HepG2 (cell line): Measurements from ENCODE around the gene SKIDA1. TPM values are rescaled to one million over a fixed set of nuclear protein-coding genes. Genes with fewer than 3 reads are reported as not detected.

Source experiments
- ATAD3A ChIP-seq: sonication (generic); formaldehyde crosslinking; IDR thresholded peaks from 2 replicates; pipeline ENCODE4 v1.4.0; 2020; ENCODE audit warnings: missing genetic modification reagents
- BRD4 ChIP-seq: sonication (generic); formaldehyde crosslinking; IDR thresholded peaks from 2 replicates; pipeline ENCODE4 v1.4.0; 2020; ENCODE audit warnings: missing genetic modification reagents
- CEBPB ChIP-seq: IDR thresholded peaks from 2 replicates; pipeline ENCODE4 v1.6.1; 2011; ENCODE audit warnings: low read depth, low read length, improper control_type of control experiment, borderline replicate concordance
- EHMT2 ChIP-seq: fragments of 200-600 bp; sonication (generic); IDR thresholded peaks from 2 replicates; pipeline ENCODE4 v1.7.0; 2017; ENCODE audit warnings: antibody characterized with exemption, low read depth, low read length, borderline replicate concordance
- GFI1 ChIP-seq: sonication (generic); formaldehyde crosslinking; IDR thresholded peaks from 2 replicates; pipeline ENCODE4 v1.5.0; 2020; ENCODE audit warnings: missing genetic modification reagents, mild to moderate bottlenecking, borderline replicate concordance
- HOXA5 ChIP-seq: sonication (generic); formaldehyde crosslinking; IDR thresholded peaks from 2 replicates; pipeline ENCODE4 v1.4.0; 2020; ENCODE audit warnings: missing genetic modification reagents
- RAD51 ChIP-seq: fragments of 450-650 bp; IDR thresholded peaks from 2 replicates; pipeline ENCODE4 v1.6.1; 2016; ENCODE audit warnings: borderline replicate concordance
- RBM39 ChIP-seq: fragments of 200-400 bp; formaldehyde crosslinking; IDR thresholded peaks from one replicate; pipeline ENCODE4 v1.6.1; 2018; ENCODE audit warnings: antibody characterized with exemption, mild to moderate bottlenecking, low read depth, low read length; ENCODE audit not compliant: poor library complexity, severe bottlenecking
- REPIN1 ChIP-seq: sonication (generic); formaldehyde crosslinking; IDR thresholded peaks from 2 replicates; pipeline ENCODE4 v1.8.0; 2022; ENCODE audit warnings: missing genetic modification reagents, low read depth, mild to moderate bottlenecking, borderline replicate concordance
- SOX6 ChIP-seq, 2 experiments: fragments of 450-650 bp in 1 of 2; sonication (generic) in 1 of 2; formaldehyde crosslinking in 1 of 2; IDR thresholded peaks; 2 replicates each; pipeline versions ENCODE4 v1.4.0 to v1.6.1; 2017 to 2020; ENCODE audit warnings: antibody characterized with exemption in 1 of 2, mild to moderate bottlenecking in 1 of 2, missing genetic modification reagents in 1 of 2
- SSRP1 ChIP-seq: IDR thresholded peaks from 2 replicates; pipeline ENCODE4 v1.6.1; 2016; ENCODE audit warnings: control low read depth
- ZNF678 ChIP-seq: sonication (generic); formaldehyde crosslinking; IDR thresholded peaks from 2 replicates; pipeline ENCODE4 v1.4.0; 2020; ENCODE audit warnings: mild to moderate bottlenecking, missing genetic modification reagents
- ZNF746 ChIP-seq: sonication (generic); formaldehyde crosslinking; IDR thresholded peaks from 2 replicates; pipeline ENCODE4 v1.8.0; 2022; ENCODE audit warnings: mild to moderate bottlenecking, missing genetic modification reagents
- ZNF773 ChIP-seq: sonication (generic); formaldehyde crosslinking; IDR thresholded peaks from 2 replicates; pipeline ENCODE4 v1.4.0; 2020; ENCODE audit warnings: missing genetic modification reagents, borderline replicate concordance
- polyA plus RNA-seq, 8 experiments: library from polyadenylated mRNA; depleted of rRNA in 3 of 8; stranded (reverse) in 7 of 8; unstranded in 1 of 8; fragments of >200 nt; fragmentation: Illumina TruSeq in 4 of 8; extraction: Trizol in 4 of 8; gene quantifications; 2 replicates each; pipeline versions ENCODE4 v1.2.1 to v1.2.3, GENCODE V29; 2011 to 2016; ENCODE audit warnings: low read depth in 4 of 8, missing spikeins in 1 of 8, mixed read lengths in 1 of 8; ENCODE audit not compliant: insufficient read depth in 1 of 8
- total RNA-seq, 5 experiments: library from RNA; depleted of rRNA; stranded (reverse); fragments of >200 nt; fragmentation: Illumina TruSeq; extraction: Trizol; gene quantifications; 2 replicates each; pipeline ENCODE4 v1.2.3, GENCODE V29; 2016; ENCODE audit warnings: low read depth in 1 of 5
- TF ChIP-seq, protein P1 (sequence below), 2 experiments: fragments of 450-650 bp in 1 of 2; sonication (generic) in 1 of 2; formaldehyde crosslinking; IDR thresholded peaks; 2 replicates each; pipeline versions ENCODE4 v1.5.0 to v1.8.0; 2020 to 2022; ENCODE audit warnings: mild to moderate bottlenecking in 1 of 2, missing genetic modification reagents in 1 of 2
- TF ChIP-seq, protein P2 (sequence below): sonication (generic); formaldehyde crosslinking; IDR thresholded peaks from 2 replicates; pipeline ENCODE4 v1.8.0; 2022; ENCODE audit warnings: missing genetic modification reagents, mild to moderate bottlenecking, inconsistent platforms, borderline replicate concordance
- TF ChIP-seq, protein P3 (sequence below): sonication (generic); formaldehyde crosslinking; IDR thresholded peaks from 2 replicates; pipeline ENCODE4 v1.4.0; 2020; ENCODE audit warnings: missing genetic modification reagents, mild to moderate bottlenecking, borderline replicate concordance
- TF ChIP-seq, protein P4 (sequence below): sonication (generic); formaldehyde crosslinking; conservative IDR thresholded peaks from 2 replicates; pipeline ENCODE4 v1.4.0; 2020; ENCODE audit warnings: missing genetic modification reagents

The SKIDA1 gene
- total and polyA plus RNA-seq, 2 of the 13 experiments (the other 11 are each of a cell fraction or from before 2014, with no cell fraction given) = 0.73 to 1.5 TPM

DNA sequence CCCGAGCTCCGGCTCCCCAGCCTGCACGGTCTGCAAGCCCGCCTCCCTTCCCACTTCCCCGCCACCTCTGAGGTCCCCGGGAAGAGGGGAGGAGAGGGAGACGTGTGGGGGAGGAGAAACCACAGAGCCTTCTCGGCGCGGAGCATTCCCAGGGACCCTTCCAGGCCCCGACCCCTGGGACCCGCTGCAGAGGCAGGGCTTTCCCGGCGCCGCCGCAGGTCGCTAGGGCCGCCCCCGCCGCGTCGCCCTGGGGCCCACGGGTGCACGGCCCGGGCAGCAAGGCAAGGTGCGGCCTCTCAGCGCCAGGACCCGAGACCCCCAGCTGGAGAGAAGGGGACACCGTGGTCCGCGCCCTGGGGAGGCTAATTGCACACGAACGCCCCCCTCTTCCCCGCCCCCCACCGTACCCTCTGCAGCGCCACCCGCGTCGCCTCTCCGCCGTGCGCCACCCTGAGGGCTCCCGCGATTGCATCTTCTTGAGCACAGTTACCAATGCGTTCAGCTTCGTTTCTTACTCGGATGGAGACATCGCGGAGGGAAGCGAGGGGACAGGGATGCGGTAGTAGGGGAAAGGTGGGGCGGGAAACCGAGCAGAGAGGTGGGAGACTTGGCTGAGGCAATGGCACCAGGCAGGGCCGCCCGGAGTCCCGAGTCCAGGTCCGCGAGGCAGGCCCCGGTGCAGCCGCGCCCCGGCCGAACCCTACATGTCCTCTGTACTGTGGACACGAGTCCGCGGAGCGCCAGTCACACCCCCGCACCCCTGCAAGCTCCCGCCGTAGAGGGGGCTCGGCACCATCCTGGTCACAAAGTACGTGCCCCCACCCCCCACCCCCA lies 28.9 kb downstream of the SKIDA1 start (continued):
- TF ChIP-seq, protein P1, sequence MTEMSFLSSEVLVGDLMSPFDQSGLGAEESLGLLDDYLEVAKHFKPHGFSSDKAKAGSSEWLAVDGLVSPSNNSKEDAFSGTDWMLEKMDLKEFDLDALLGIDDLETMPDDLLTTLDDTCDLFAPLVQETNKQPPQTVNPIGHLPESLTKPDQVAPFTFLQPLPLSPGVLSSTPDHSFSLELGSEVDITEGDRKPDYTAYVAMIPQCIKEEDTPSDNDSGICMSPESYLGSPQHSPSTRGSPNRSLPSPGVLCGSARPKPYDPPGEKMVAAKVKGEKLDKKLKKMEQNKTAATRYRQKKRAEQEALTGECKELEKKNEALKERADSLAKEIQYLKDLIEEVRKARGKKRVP (CRISPR knock-in tag; IDR thresholded peaks at IDR 0.05) = peak in 1 of 2 experiments; percentile 36; a peak in 1 of 4 replicates
- TF ChIP-seq CEBPB (no peak), SOX6 (IDR thresholded peaks at IDR 0.05) (no peak), SOX6 (CRISPR knock-in tag; IDR thresholded peaks at IDR 0.05) (no peak; the same call in 1 of the 2 replicates), GFI1 (0 out of 2 replicates have a peak, but pooled peaks have one; percentile 53), ZNF678 (peak; percentile 56; the same call in 1 of the 2 replicates), REPIN1 (CRISPR knock-in tag) (peak; percentile 76; the same call in 1 of the 2 replicates), ZNF746 (CRISPR knock-in tag) (peak; percentile 83), RBM39 (peak; percentile 41), HOXA5 (CRISPR knock-in tag) (no peak; the same call in 1 of the 2 replicates), ATAD3A (CRISPR knock-in tag) (no peak), EHMT2 (no peak), ZNF773 (CRISPR knock-in tag) (0 out of 2 replicates have a peak, but pooled peaks have one; percentile 30), SSRP1 (CRISPR knock-in tag) (peak; percentile 88; the same call in 1 of the 2 replicates), BRD4 (CRISPR knock-in tag) (peak; percentile 23; the same call in 1 of the 2 replicates), RAD51 (no peak)
- TF ChIP-seq, protein P2, sequence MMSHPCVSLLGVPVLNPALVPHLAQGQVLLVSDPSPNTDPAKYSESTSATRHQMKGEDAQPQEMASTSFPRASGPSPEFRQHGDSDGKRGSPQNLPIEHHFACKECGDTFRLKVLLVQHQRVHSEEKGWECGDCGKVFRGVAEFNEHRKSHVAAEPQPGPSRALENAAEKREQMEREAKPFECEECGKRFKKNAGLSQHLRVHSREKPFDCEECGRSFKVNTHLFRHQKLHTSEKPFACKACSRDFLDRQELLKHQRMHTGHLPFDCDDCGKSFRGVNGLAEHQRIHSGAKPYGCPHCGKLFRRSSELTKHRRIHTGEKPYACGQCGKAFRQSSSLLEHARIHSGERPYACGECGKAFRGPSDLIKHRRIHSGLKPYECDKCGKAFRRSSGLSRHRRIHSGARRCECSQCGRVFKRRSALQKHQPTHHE (CRISPR knock-in tag) = 0 out of 2 replicates have a peak, but pooled peaks have one; percentile 30
- TF ChIP-seq, protein P3, sequence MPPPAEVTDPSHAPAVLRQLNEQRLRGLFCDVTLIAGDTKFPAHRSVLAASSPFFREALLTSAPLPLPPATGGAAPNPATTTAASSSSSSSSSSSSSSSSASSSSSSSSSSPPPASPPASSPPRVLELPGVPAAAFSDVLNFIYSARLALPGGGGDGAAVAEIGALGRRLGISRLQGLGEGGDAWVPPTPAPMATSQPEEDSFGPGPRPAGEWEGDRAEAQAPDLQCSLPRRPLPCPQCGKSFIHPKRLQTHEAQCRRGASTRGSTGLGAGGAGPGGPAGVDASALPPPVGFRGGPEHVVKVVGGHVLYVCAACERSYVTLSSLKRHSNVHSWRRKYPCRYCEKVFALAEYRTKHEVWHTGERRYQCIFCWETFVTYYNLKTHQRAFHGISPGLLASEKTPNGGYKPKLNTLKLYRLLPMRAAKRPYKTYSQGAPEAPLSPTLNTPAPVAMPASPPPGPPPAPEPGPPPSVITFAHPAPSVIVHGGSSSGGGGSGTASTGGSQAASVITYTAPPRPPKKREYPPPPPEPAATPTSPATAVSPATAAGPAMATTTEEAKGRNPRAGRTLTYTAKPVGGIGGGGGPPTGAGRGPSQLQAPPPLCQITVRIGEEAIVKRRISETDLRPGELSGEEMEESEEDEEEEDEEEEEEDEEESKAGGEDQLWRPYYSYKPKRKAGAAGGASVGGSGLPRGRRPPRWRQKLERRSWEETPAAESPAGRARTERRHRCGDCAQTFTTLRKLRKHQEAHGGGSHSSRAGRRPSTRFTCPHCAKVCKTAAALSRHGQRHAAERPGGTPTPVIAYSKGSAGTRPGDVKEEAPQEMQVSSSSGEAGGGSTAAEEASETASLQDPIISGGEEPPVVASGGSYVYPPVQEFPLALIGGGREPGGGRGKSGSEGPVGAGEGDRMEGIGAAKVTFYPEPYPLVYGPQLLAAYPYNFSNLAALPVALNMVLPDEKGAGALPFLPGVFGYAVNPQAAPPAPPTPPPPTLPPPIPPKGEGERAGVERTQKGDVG = peak; percentile 67
- TF ChIP-seq, protein P4, sequence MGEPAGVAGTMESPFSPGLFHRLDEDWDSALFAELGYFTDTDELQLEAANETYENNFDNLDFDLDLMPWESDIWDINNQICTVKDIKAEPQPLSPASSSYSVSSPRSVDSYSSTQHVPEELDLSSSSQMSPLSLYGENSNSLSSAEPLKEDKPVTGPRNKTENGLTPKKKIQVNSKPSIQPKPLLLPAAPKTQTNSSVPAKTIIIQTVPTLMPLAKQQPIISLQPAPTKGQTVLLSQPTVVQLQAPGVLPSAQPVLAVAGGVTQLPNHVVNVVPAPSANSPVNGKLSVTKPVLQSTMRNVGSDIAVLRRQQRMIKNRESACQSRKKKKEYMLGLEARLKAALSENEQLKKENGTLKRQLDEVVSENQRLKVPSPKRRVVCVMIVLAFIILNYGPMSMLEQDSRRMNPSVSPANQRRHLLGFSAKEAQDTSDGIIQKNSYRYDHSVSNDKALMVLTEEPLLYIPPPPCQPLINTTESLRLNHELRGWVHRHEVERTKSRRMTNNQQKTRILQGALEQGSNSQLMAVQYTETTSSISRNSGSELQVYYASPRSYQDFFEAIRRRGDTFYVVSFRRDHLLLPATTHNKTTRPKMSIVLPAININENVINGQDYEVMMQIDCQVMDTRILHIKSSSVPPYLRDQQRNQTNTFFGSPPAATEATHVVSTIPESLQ (CRISPR knock-in tag) = 0 out of 2 replicates have a peak, but pooled peaks have one; percentile 2
